Measurements from ENCODE around the gene IL27RA.

- TF ChIP-seq GATA3 (IDR thresholded peaks at IDR 0.05; ENCODE audit: low read depth, low read length), result no peak
- no peak for TF ChIP-seq GATA2 (IDR thresholded peaks at IDR 0.05; ENCODE audit: low read depth, low read length)
Observed at GRCh38 chr19:13997631-13997962, 34.0 kb upstream of the IL27RA start.
